ENCODE data around the gene SLIT3.

Gene SLIT3

DNA sequence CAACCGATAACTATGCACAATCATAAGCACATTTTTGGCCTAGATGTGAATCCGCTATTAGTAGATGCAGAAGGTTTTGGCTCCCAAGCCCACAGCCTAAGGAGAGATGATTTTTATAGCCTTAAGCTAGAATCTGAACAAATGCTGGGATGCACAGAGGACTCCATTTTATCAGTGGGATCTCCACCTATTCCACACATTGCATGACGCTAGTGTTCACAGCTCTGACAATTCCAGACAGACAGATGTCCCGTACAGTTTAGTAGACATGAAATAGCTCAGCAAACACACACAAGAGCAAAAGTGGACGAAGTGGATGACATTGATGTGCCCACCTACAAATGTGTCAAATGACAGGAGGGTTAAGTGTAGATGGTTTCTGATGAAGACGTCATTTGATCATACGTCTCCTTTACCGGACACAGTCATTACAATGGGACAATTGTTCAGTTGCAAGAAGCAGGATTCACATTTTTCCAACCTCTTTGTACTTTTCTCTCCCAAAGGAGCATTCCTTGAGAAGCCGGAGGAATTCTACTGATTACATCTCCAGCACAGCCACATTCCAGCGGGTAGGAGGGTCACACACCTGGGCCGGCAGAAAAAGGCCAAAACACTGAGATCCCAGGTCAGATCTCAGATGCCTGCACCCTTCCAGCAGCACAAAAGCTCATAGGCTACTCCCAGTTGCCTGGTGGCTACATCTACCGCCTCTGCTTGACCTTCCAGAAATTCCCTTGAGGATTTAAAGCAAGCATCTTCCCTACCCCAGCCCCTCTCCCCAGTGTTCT is 202.4 kb downstream of the SLIT3 start:
- no peak for DNase-seq

DNA sequence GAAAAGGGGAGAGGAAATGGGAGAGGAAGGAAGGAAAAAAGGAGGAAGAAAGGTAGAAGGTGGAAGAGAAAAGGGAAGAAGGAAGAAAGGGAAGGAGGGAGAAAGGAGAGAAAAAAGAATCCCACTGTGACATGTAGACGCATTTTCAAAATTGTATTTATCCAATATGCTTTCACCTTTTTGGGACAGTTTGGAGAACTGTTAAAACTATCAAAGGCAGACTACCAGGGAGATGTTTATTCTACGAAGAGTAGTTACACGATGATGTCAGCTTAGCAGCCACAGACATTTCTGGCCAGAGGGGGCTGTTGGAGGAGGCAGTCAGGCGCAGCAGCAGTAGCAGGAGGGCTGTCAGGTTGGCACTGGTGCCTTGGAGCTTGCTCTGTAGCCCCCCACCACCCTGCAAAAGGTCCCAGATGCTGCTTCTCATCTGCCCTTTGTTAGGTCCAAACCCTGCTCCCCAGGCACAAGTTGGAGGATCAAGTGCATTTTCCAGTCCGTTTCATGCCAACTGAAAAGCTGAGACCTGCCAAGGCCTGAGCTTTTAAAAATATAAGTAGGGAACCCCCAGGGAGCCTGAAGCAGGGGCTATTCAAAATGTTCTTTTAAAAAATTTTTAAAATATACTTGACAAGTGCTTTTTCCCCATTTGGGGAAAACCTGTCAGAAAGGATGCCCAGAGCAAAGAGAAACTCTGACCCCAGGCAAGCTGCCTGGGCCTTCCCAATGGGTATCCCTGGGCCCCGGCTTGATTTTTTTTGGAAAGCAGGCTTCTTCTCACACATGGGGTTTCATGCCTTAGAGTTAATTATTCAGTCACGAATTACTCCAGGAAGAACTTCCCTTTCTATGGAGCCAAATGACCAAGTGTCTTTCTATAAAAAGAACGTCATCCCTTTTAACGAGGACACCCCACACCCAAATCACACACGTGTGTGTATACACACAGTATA is 203.3 kb downstream of the SLIT3 start:
- DNase-seq = no peak

DNA sequence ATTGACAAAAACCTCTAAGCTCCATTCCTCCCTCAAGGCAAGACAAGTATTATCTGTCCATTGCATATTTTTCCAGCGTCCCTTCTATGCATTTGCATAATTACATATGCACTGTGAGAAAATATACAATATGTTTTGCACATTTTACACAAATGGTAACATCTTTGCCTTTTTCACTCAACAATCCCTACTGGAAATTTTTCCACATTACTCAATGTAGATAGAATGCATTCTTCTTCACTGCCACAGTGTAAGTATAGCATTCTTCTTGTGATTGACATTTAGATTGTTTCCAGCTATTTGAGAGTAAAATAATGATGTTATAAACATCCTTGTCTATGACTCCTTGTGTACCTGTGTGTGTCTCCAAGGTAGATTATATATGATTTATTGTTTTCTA is 205.0 kb downstream of the SLIT3 start:
- DNase-seq = no peak

DNA sequence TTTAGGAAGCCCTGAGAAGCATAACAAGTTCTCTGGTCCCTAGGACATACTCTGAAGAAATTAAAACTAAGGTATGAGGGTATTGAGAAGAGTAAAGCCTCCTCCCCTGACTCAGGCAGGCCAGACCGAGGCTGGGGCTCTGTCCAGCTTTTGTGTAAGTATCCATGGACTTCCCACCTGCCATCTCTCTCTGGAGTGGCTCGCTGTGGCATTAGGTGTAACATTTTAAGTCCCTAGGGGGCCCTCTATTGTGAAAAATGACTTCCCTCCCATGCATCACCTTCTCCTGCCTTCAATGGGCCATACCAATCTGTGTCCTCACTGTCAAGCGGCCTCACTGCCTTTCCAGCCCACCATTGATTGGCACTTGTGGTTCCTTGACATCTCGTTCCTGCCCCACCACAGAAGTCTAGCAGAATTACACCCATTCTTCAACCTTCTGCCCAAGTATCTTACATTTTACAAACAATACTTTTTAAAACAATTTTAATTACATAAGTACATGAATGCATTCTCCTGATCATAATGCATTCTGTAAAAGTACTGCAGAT is 205.5 kb downstream of the SLIT3 start:
- DNase-seq = no peak

DNA sequence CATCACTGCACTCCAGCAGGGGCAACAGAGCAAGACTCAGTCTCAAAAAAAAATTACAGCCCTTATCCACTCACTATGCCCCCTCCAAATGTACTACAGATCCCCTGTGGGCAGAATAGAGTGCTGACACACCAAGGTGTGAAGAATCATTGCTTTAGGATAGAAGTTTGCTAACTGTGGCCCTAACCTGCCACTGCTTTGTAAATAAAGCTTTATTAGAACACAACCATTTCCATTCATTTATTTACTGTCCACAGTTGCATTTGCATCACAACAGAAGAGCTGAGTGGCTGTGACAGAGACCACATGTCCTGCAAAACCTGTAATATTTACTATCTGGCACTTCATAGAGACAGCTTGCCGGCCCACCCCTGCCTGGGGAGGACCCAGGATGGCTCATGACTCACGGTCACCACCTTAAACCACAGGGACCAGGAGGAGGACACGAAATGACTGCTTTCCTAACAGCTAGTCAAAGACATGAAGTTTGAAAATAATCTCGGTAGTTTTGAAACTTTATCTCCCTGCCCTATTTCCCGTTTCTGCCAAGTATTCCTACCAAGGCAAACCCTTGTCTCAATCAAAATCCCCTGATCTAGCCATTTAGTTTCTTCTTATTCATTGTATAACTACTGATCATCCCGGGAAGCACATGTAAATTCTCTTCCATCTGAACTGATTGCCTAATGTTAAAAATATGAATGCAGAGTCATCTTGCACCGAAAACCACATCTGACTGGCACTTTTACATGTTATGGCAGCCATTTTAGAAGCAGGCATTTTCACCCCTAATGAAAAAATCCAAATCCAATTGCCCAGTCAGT is 206.1 kb downstream of the SLIT3 start:
- DNase-seq = no peak

DNA sequence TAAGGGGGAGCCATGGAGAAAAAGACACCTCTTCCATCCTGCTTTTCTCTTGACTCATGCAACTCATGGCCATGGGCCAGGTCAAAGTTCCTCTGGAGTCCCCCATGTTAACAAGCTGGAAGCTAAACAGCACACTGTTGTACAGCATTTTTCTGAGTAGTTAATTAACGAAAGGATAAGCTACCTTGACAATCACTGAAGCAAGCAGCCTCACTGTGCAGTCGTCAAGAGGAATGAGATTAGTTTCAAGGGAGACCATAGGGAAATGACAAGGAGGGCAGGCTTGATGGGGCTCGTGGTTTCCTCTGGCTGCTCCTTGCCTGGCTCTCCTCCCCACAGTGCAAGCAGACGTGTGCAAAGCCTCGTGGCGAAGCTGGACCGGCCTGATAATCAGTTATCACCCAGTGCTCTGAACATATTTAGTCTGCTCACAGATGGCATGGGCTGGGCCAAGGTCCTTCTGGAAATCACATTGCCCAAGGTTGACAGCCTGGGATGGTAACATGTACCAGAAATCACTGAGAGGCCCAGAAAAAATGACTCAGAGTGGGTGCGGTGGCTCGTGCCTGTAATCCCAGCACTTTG is 209.5 kb downstream of the SLIT3 start:
- DNase-seq = no peak

DNA sequence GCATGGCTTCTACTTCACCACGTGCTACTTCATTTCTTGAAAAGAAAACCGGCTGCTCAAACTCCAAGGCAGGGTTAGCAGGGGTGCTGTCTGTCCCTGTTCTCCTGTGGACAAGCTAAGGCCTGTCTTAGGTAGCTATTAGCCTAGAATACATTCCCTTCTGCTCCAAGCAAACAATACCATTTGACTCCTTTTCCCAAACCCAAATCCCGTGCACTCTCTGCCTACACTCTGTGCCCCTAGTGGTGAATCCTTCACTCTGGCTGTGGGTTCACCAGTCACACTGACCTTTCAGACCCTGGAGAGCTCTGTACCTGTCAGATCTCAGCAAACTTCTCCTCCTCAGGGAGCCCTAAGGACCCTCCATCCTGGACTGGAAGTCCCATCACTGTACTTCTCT is 211.6 kb downstream of the SLIT3 start:
- DNase-seq = no peak

DNA sequence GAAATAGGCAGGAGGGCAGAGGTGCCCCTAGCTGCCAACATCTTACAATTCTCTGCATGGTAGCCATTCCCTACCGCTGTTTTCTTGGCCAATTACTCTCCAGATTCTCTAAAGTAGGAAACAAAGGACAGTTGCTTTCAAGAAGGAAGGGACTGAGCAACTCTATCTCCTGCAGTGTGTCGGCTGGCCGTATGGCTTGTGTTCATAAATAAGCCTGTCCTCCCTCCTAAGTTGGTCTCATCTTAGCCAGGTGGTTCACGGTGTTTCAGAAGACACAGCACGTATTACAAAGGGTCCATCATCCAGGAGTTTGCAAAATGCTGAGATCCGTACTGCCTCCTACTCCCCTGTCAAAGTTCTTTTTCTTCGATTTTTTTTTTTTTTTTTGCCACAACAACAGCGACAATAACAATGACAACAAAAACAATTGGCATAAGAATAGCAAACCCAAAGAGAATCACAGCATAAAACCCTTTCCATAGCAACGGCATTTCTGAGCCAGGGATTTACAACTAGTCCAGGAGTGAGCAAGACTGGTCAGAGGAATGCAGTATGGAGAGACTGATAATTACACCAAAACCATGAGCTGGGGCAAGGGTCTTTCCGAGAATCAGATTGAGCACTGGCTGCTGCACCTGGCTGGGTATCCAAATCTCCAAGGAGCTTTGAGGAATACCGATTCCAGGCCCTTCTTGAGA is 212.8 kb downstream of the SLIT3 start:
- no peak for DNase-seq

DNA sequence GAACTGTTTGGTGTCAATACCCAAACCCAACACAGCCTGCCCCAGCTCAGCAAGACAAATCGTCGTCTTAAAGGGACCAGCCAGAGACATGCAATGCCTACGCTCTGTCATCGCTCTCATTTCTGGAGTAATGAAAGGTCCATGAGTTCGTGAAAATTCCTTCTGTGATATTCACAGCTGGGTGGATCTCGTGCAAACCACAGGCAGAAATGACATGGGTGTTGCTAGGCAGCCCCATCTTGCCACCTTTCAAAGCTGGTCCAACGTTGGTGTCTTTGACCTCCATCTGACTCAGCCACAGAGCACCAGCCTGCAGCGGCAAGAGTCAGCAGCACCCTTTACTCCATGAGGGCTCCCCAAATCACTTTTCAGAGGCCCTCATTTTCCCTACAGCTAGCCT is 215.3 kb downstream of the SLIT3 start:
- DNase-seq = no peak

DNA sequence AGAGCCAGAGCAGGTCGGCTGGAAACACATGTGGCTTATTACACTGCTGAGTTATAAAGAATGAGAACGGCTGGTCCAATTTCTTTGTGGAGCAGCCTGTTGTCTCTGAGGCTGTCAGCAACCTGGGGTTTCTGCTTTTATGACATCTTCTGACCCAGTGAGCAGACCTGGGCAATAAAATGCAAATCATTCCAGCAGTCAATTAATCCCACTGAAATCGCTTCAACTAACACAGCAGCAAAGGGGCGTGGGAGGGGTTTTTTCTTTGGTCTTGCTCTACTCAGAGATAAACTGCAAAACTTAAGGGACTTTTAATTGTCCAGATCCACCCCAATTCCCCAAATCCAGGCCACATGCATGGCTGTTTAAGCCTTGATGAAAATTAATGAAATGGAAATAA is 215.7 kb downstream of the SLIT3 start:
- DNase-seq = no peak

DNA sequence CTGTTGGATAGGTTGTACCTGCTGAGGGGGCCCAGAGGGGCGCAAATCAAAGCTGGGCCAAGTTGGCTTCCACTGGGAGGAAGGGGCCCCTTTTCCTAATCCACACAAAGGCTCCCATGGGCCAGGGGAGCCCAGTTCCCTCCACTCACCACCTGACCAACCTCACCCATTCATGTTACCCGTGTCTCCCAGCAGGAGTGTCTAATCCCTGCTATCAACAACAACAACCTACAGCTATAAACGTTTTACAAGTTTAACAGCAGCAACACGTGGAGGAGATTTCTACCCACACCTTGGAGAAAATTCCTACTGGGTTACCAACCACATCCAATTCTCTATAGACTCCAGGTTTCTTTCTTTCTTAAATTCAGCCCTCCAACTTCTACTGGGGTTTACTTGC is 216.2 kb downstream of the SLIT3 start:
- no peak for DNase-seq

DNA sequence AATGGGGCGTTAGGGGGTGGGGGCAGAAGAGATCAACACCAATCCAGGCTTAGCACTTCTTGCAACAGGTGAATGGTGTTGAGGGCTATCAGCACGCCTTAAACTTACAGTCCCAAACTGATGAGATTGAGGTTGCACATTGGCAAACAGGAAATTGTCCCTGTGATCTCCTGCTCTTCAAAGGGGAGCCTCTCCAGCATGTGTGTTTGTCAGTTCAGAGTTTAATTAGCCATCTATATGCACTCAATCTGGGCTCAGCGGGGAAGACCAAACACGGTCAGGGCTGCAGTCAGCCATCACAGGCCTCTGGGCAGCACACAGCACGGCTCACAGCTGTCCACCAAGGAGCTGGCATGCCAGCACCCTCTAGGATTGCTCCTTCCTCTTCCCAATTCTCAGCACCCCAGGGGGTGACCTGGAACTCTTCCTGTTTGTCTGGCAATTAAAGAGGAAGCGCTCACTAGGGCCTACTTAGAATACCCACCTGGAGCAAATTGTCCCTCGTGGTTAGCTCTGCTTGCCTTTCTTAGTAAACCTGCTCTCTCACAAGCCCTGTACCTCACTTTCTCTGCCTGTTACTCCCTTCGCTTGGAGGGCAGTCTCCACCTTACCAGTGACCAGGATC is 217.4 kb downstream of the SLIT3 start:
- no peak for DNase-seq

DNA sequence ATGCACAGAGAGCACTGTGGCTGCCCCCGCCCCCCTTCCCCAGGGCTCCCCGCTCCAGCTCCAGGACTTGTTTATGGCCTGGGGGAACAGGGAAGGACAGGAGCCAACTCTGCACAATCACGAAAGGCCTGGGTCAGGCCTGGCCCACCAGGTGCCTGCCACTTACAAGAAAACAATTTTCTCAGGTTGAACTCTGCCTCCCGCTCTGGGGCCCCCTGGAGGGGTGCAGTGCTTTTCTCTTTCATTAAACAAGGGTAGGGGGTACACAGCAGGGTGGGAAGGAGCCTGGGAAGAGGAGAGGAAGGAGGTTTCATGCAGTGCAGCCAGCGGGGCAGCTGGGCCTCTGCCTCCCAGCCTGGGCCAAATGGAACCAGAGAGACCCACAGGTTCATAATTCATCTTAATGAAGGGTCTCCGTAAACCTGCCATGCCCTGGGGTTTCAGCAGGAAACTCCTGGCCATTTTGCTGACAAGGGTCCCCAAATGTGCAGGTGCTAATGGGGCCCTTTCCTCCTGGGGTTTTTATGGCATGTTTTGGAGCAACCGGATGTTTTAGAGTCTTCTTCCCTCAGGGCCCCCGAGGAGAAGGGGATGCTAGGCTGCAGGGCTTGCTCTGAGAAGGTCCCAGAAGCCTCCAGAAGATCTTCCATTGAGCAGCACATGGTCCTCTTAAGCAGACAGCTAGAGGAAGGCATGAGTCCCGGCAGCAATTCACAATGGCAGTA is 219.8 kb downstream of the SLIT3 start:
- no peak for DNase-seq

DNA sequence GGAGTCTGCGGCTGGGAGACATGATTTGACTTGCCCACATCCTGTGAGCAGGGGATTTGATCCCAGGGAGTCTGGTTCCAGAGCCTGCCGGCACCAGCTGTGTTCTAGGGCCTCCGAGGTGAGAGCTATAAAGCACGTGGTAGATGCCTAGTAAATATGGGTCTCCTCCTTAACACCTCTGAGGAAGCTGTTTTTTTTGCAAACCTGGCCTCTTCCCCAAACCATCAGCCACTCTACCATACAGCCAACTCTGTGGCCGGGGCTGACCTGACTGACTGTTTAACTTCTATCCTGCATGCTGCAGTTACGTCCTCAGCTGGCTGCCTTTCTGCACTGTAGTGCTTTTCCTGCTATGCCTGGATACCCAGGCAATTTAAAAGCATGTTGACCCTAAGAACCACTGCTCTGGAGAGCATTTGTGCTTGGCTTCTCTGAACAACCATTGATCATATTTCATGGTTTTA is 220.5 kb downstream of the SLIT3 start:
- DNase-seq = no peak

DNA sequence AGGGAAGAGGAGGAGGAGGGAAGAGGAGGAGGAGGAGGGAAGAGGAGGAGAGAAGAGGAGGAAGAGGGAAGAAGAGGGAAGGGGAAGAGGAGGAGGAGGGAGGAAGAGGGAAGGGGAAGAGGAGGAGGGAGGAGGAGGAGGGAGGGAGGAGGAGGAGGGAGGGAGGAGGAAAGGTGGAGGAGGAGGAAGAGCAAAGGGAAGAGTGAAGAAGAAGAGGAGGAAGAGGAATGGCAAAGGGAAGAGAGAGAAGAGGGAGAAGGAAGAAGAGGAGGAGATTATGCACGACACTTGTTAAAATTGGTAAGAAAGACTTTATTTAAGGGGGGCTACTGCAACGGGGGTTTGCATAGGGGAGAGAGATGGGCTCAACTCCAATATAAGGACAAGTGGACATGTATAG is 221.2 kb downstream of the SLIT3 start:
- no peak for DNase-seq

DNA sequence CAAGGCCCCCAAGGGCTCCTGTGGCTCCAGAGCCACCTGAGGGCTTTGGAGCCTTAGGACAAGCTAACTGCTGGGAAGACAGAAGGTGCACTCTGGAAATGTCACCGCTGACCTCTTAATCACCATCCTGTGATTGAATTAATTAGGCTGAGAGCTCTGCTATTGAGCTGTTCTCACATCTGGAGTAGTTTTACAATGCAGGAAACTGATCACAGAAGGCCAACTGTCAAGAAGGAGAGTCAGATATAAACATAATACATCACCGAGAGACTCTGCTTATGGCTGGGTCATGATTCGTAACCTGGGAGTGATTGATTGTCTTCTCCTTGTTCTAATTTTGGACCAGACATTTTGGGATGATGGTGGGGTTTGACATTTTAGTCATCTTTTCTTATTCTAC is 226.1 kb downstream of the SLIT3 start:
- DNase-seq = no peak

DNA sequence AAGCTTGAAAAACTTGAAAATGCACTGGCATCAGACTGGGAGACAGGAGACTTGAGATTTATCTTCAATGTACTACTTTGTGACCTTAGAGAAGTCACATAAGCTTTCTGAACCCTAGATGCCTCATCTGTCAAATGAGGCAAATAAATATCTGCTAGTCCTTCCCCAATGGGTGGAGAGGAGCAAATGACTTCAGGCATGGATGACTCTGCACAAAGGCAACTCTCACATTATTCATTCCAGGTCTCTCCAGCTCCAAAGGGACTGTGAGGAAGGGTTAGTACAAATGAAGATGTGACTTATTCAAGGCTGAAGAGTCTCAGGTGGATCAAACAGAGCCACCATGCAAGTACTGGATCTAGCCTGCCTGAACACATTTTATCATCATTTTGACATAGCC is 228.7 kb downstream of the SLIT3 start:
- DNase-seq = no peak

DNA sequence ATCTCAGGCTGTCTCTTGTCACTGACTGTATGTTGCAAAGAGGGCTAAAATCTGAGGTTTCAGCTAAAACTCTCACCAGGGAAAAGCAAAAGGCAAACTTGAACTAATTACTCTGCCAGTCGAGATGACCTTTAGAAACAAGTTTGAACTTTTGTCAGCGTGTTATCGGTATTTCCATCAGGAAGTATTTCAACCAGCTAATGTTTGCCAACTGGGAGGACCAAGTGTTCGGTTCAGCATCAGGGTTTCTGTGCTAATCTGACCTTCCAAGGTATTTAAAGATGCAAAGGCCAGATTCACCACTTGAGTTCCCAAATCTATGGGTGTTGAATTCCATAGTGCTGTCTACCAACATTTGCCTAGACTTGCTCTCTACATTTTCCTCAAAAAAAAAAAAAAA is 230.5 kb downstream of the SLIT3 start:
- DNase-seq = no peak

DNA sequence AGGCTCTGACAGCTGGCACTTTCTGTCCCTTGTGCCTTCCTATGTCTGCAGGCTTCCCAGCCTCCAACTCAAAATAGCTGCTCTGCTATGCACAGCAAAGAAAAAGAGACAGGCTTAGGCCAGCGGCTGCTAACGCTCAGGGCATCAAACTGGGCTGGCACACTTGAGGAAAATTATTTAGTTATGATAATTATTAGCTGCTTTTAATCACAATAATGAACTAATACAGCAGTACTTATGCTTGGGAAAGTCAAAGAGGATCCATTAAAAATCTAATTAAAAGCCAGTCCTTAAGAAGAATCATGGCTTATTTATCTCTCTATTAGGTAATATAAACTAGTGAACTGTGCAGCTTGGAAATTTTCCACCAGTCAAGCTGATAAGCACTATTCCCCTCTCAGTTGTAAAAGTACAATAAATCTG is 233.2 kb downstream of the SLIT3 start:
- no peak for DNase-seq

DNA sequence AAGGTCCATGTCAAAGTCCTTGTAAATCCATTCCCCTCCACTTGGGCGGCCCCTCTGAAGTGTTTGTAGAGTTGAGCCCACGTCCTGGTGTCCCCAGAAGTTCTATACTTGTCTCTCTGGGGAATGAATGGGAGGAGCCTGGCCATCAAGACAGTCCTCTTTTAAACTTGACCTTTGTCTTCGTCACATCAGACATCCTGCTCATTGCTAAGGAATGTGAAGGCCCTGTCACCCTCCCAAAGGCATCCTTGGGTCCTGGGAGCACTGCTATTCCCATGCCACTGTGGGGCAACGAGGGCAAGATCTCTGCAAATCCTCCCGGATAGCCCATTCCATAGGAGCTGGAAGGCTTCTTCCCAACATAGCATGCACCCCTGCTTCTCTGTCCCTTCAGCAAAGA is 235.5 kb downstream of the SLIT3 start:
- no peak for DNase-seq

DNA sequence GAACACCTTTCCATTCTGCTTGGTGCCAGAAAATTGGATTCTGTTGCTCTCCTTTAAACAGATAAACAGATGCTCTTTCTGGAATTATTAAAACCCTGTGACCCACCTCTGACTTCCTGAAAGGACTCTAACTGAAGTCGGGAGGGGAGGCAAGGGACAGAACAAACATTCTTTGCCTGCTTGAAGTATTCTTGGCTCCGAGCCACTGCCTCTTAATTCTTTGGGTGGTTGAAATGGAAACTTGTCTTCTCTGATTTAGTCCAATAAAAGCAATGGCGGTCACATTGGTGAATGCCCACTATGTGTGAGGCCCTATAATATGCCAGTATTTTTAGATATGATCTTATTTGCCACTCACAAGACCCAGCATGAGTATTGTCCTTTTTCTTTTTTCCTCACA is 236.8 kb downstream of the SLIT3 start:
- no peak for DNase-seq
